22Rv1 (cell line): ENCODE results near the gene TBC1D25.
A peak's percentile ranks its signal among the peaks of the same experiment; 100 is the strongest.

Source experiments
- H3K27ac ChIP-seq: fragments of 450-650 bp; 2 replicates; pipeline ENCODE4 v1.5.1; 2017
- CTCF ChIP-seq: fragments of 450-650 bp; IDR thresholded peaks from 2 replicates; pipeline ENCODE4 v1.5.1; 2017; ENCODE audit warnings: mild to moderate bottlenecking
- ZFX ChIP-seq: fragments of 450-650 bp; IDR thresholded peaks from 2 replicates; pipeline ENCODE4 v1.6.1; 2017; ENCODE audit warnings: antibody characterized with exemption, borderline replicate concordance

The TBC1D25 gene

GRCh38 chrX:48509619-48510018, 29.9 kb upstream of the TBC1D25 start:
- no peak for TF ChIP-seq ZFX
- no peak for TF ChIP-seq CTCF
- no peak overlapping the region for H3K27ac ChIP-seq

- peak; percentile 44 for TF ChIP-seq CTCF
- no peak for TF ChIP-seq ZFX
- no peak overlapping the region for H3K27ac ChIP-seq
Measured at GRCh38 chrX:48511560-48511959, 28.0 kb upstream of the TBC1D25 start.

GRCh38 chrX:48512371-48512935, 27.1 kb upstream of the TBC1D25 start:
- H3K27ac ChIP-seq = no peak overlapping the region
- TF ChIP-seq ZFX (no peak), CTCF (no peak)

- no peak overlapping the region for H3K27ac ChIP-seq
- TF ChIP-seq CTCF (no peak), ZFX (no peak)
Measured at GRCh38 chrX:48513670-48514069, 25.8 kb upstream of the TBC1D25 start.

- H3K27ac ChIP-seq = no peak overlapping the region
- TF ChIP-seq ZFX (no peak), CTCF (no peak)
Measured at GRCh38 chrX:48514126-48514806, 25.2 kb upstream of the TBC1D25 start.

- no peak overlapping the region for H3K27ac ChIP-seq
- TF ChIP-seq CTCF (no peak), ZFX (no peak)
Measured at GRCh38 chrX:48514868-48515460, 24.6 kb upstream of the TBC1D25 start.

GRCh38 chrX:48515842-48516241, 23.7 kb upstream of the TBC1D25 start:
- H3K27ac ChIP-seq = no peak overlapping the region
- TF ChIP-seq ZFX (no peak), CTCF (no peak)
